ENCODE data around the gene STMP1.
"Not testable (repeated sequence)": the region's sequence is repeated elsewhere in the genome, so short reads cannot be mapped to it uniquely, and the experiment has no call there.

The STMP1 gene

GRCh38 chr7:135662373-135663114 lies at the start of gene STMP1:
Gene STMP1, plus strand, starts transcription at chr7:135662514.
- DNase-seq (ENCODE audit: low read depth), result peak; percentile 94

GRCh38 chr7:135616136-135616535 lies 46.2 kb upstream of the STMP1 start:
- no peak for DNase-seq (ENCODE audit: low read depth)

- DNase-seq (ENCODE audit: low read depth), result no peak
Measured at GRCh38 chr7:135617781-135618180, 44.5 kb upstream of the STMP1 start.

GRCh38 chr7:135618510-135618909 lies 43.8 kb upstream of the STMP1 start:
- no peak for DNase-seq (ENCODE audit: low read depth)

- DNase-seq (ENCODE audit: low read depth), result no peak
Measured at GRCh38 chr7:135620447-135620846, 41.9 kb upstream of the STMP1 start.

GRCh38 chr7:135620980-135621850 lies 41.1 kb upstream of the STMP1 start:
- DNase-seq (ENCODE audit: low read depth), result peak; percentile 5

GRCh38 chr7:135634191-135634878 lies 28.0 kb upstream of the STMP1 start:
- DNase-seq (ENCODE audit: low read depth), result no peak

- not testable (repeated sequence) for DNase-seq (ENCODE audit: low read depth)
Measured at GRCh38 chr7:135639690-135640089, 22.6 kb upstream of the STMP1 start.

- DNase-seq (ENCODE audit: low read depth), result no peak
Measured at GRCh38 chr7:135644154-135644553, 18.2 kb upstream of the STMP1 start.

- DNase-seq (ENCODE audit: low read depth), result no peak
Measured at GRCh38 chr7:135644729-135645128, 17.6 kb upstream of the STMP1 start.

- DNase-seq (ENCODE audit: low read depth), result no peak
Measured at GRCh38 chr7:135645296-135645904, 16.9 kb upstream of the STMP1 start.

GRCh38 chr7:135647755-135648154 lies 14.6 kb upstream of the STMP1 start:
- DNase-seq (ENCODE audit: low read depth), result no peak

- DNase-seq (ENCODE audit: low read depth), result no peak
Measured at GRCh38 chr7:135648235-135648634, 14.1 kb upstream of the STMP1 start.

- DNase-seq (ENCODE audit: low read depth), result no peak
Measured at GRCh38 chr7:135650831-135651573, 11.3 kb upstream of the STMP1 start.

GRCh38 chr7:135653340-135654080 lies 8.8 kb upstream of the STMP1 start:
- no peak for DNase-seq (ENCODE audit: low read depth)

- no peak for DNase-seq (ENCODE audit: low read depth)
Measured at GRCh38 chr7:135658564-135658963, 3.8 kb upstream of the STMP1 start.

- DNase-seq (ENCODE audit: low read depth), result no peak
Measured at GRCh38 chr7:135659159-135659846, 3.0 kb upstream of the STMP1 start.

GRCh38 chr7:135661311-135662122 lies 797 bp upstream of the STMP1 start:
- DNase-seq (ENCODE audit: low read depth), result no peak

- DNase-seq (ENCODE audit: low read depth), result no peak
Measured at GRCh38 chr7:135662123-135662372, 266 bp upstream of the STMP1 start.
